ENCODE results near the gene EXOSC10. TPM values are rescaled to one million over a fixed set of nuclear protein-coding genes. Genes with fewer than 3 reads are reported as not detected.
"Not testable (repeated sequence)": the region's sequence is repeated elsewhere in the genome, so short reads cannot be mapped to it uniquely, and the experiment has no call there.

EXOSC10 gene
- total RNA-seq, 1 donor from 2014 or later, result 20.4 TPM

GRCh38 chr1:11051121-11051520 is 48.5 kb downstream of the EXOSC10 start:
- DNase-seq; intact Hi-C loops (cut with micrococcal nuclease); ATAC-seq: not testable (repeated sequence)

DNA sequence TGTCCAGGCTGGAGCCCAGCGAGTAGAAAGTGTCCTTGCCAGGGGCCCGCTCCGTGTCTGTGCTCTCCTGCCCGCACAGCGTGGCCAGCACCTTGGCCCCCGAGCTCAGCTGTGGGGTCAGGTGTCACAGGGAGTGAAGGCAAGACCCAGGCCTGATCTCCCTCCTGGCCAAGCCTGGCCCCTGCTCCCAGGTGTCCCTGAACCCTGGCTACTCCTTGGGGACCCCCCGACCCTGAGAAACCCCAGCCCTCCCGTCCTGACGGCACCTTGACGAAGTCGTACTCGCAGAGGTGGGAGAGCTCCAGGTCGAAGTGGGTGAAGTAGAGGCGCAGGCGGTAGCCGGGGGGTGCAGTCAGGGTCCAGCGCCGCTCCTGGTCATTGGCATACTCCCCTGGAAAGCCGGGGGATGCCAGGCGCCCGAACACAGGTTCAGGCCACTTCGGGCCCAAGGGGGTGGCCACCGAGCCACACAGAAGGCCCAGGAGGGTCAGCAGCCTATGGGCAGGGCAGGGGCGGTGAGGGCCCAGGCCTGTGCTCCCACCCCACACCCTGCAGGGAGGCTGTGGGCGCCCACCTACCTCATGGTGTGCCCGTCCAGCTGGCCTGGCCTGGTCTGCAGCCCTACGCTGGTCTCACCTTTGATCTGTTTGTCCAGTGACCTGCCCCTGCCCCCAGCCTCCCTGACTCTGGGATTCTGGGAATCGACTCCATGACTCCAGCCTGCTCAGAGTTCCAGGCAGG is 52.9 kb downstream of the EXOSC10 start, which contains the start of gene MASP2:
Gene MASP2, minus strand, starts transcription at position 615 of the 741 bp plus-strand sequence. Its CDS starts 32 bp downstream, at position 583.
- intact Hi-C loops (cut with micrococcal nuclease), result no loop called here
- no peak for ATAC-seq
- no peak for DNase-seq

- DNase-seq, result no peak
- no peak for ATAC-seq
- intact Hi-C loops (cut with micrococcal nuclease), result no loop called here
These were observed 53.5 kb downstream of the EXOSC10 start for GRCh38 chr1:11046270-11046566.

GRCh38 chr1:11045428-11046269 is 54.0 kb downstream of the EXOSC10 start:
- DNase-seq (no peak), ATAC-seq (no peak)
- intact Hi-C loops (cut with micrococcal nuclease), result no loop called here

DNA sequence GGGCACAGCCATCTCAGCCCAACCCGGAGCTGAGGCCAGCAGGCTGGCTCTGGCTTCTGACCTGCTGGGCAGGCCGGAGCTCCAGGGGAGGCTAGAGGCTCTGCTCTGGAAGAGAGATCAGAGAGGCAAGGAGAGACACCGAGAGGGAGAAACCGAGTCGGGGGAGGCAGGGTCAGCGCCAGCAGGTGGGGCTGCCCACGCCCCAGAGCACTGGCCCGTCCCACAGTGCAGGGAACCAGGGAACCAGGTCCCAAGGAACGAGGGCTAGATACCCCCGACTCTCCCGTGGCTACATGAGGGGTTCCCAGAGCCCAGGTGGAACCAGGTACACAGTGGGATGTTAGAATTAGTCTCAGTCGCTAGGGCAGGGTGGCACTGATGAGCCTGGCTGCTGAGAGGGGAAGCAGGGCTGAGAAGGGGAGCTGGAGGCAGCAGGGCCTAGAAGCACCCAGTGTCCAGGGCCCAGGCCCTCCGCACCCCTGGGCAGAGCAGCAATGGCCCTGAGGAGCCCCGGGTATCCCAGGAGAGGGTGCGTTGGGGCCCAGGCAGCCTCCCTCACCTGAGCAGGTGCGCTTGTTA is 54.7 kb downstream of the EXOSC10 start:
- intact Hi-C loops (cut with micrococcal nuclease), result no loop called here
- ATAC-seq, result no peak
- DNase-seq, result no peak

- intact Hi-C loops (cut with micrococcal nuclease), result no loop called here
- no peak for ATAC-seq
- DNase-seq, result no peak
These were observed 55.4 kb downstream of the EXOSC10 start for GRCh38 chr1:11044086-11044848.

- intact Hi-C loops (cut with micrococcal nuclease), result no loop called here
- ATAC-seq, result no peak
- no peak for DNase-seq
These were observed 56.4 kb downstream of the EXOSC10 start for GRCh38 chr1:11042995-11043874.

DNA sequence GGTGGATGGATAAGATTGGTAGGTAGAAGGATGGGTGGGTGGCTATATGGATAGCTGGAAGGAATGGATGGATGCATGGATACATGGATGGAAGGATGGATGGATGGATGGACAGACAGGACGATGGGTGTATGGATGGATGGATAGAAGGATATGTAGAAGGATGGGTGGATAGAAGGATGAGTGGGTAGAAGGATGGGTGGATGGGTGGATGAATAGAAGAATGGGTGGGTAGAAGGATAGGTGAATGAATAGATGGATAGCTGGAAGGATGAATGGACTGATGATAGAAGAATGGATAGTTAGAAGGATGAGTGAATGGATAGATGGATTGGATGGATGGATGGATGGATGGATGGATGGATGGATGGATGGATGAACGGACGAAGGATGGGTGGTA is 57.6 kb downstream of the EXOSC10 start:
- intact Hi-C loops (cut with micrococcal nuclease), result no loop called here

GRCh38 chr1:11041048-11041447 is 58.6 kb downstream of the EXOSC10 start:
- intact Hi-C loops (cut with micrococcal nuclease), result no loop called here
- ATAC-seq (no peak), DNase-seq (no peak)

More for the DNA sequence above, 57.6 kb downstream of the EXOSC10 start:
- DNase-seq (no peak), ATAC-seq (no peak)

GRCh38 chr1:11040105-11040429 is 59.6 kb downstream of the EXOSC10 start:
- DNase-seq; ATAC-seq; intact Hi-C loops (cut with micrococcal nuclease): not testable (repeated sequence)

DNA sequence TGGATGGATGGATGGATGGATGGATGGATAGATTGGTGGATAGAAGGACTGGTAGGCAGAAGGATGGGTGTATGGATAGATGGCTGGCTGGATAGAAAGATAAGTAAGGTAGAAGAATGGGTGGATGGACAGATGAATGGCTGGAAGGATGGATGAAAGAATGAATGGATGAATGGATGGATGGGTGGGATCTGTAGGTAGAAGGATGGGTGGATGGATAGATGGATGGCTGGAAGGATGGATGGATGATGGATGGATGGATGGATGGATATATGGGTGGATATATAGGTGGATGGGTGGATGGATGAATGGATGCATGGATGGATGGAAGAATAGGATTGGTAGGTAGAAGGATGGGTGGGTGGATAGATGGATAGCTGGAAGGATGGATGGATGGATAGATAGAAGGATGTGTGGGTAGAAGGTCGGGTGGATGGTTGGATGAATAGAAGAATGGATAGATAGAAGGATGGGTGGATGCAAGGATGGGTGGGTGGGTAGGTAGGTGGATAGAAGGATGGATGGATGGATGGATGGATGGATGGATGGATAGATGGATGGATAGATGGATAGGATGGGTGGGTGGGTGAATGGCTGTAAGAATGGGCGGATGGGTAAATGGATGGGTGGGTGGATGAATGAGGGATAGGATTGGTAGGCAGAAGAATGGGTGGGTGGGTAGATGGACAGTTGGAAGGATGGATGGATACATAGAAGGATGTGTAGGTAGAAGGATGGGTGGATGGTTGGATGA is 60.1 kb downstream of the EXOSC10 start:
- DNase-seq, result no peak
- no peak for ATAC-seq
- intact Hi-C loops (cut with micrococcal nuclease), result no loop called here

GRCh38 chr1:11037740-11038182 is 61.9 kb downstream of the EXOSC10 start:
- intact Hi-C loops (cut with micrococcal nuclease), result no loop called here

GRCh38 chr1:11037019-11037739 is 62.5 kb downstream of the EXOSC10 start:
- ATAC-seq; DNase-seq; intact Hi-C loops (cut with micrococcal nuclease): not testable (repeated sequence)

More at GRCh38 chr1:11037740-11038182, 61.9 kb downstream of the EXOSC10 start:
- DNase-seq (peak; percentile 90), ATAC-seq (peak; percentile 97)

GRCh38 chr1:11031624-11032262 is 67.9 kb downstream of the EXOSC10 start:
- DNase-seq, result no peak
- ATAC-seq, result peak; percentile 28
- intact Hi-C loops (cut with micrococcal nuclease), result no loop called here

GRCh38 chr1:11030865-11031264 is 68.8 kb downstream of the EXOSC10 start:
- ATAC-seq (no peak), DNase-seq (no peak)
- intact Hi-C loops (cut with micrococcal nuclease), result no loop called here

DNA sequence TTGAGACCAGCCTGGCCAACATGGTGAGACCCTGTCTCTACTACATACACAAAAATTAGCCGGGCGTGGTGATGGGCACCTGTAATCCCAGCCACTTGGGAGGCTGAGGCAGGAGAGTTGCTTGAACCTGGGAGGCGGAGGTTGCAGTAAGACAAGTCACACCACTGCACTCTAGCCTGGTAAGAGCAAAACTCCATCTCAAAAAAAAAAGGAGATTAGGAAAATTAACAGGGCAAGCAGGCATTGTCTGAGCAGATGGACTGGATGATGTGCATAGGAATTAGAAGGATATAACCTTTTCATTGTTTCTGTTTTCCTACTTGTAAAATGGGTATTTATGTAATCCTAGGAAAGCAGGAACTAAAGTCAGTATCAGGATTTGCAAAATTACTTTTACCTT is 71.7 kb downstream of the EXOSC10 start:
- intact Hi-C loops (cut with micrococcal nuclease), result no loop called here
- ATAC-seq, result no peak

GRCh38 chr1:11027316-11027715 is 72.4 kb downstream of the EXOSC10 start:
- no peak for ATAC-seq
- intact Hi-C loops (cut with micrococcal nuclease), result no loop called here
- DNase-seq, result no peak

More for the DNA sequence above, 71.7 kb downstream of the EXOSC10 start:
- no peak for DNase-seq

Data from left ventricle myocardium superior (tissue), 1 donor.